H1 (cell line): ENCODE measurements around the gene CIC. TPM values are rescaled to one million over a fixed set of nuclear protein-coding genes. Genes with fewer than 3 reads are reported as not detected.

Experiments used
- CTCF ChIA-PET: fragments of 300-600 bp; sonication (Branson Sonifier 250); formaldehyde crosslinking; loops from one replicate; lab custom pipeline; 2021; ENCODE audit not compliant: partially characterized antibody; lab: Charles Lee
- POLR2A ChIA-PET: fragments of 300-600 bp; sonication (Branson Sonifier 250); formaldehyde crosslinking; loops from one replicate; lab custom pipeline; 2021; ENCODE audit warnings: inconsistent platforms; ENCODE audit not compliant: partially characterized antibody; lab: Charles Lee
- DNase-seq, 2 experiments: peaks; one replicate each; pipeline versions ENCODE4 v3.0.0 to v3.0.0-alpha.2; 2010 to 2022; ENCODE audit warnings: low spot score in 2 of 2, low read depth in 1 of 2, mixed read lengths in 1 of 2
- FAIRE-seq: peaks from 2 replicates; lab custom pipeline; 2011; peaks lifted over from hg19 to GRCh38; lab: Jason Lieb, UNC
- H2AFZ ChIP-seq: 2 replicates; pipeline ENCODE4 v1.8.1; 2012; ENCODE audit warnings: low read length, inconsistent platforms
- H2AK5ac ChIP-seq: 2 replicates; pipeline ENCODE4 v1.6.1; 2013; ENCODE audit warnings: low read depth, low read length
- H2BK120ac ChIP-seq: replicated peaks from 2 replicates; pipeline ENCODE3; 2013; ENCODE audit warnings: low read depth, low read length, inconsistent platforms
- H2BK12ac ChIP-seq: 2 replicates; pipeline ENCODE4 v1.6.1; 2013; ENCODE audit warnings: low read depth, low read length
- H2BK15ac ChIP-seq: 2 replicates; pipeline ENCODE4 v1.6.1; 2013; ENCODE audit warnings: low read length
- H2BK20ac ChIP-seq: 2 replicates; pipeline ENCODE4 v1.6.1; 2013; ENCODE audit warnings: low read length
- H2BK5ac ChIP-seq: 2 replicates; pipeline ENCODE4 v1.6.1; 2013; ENCODE audit warnings: low read depth, low read length
- H3K14ac ChIP-seq: 2 replicates; pipeline ENCODE4 v1.6.1; 2013; ENCODE audit warnings: inconsistent platforms; ENCODE audit not compliant: insufficient read length
- H3K18ac ChIP-seq: 2 replicates; pipeline ENCODE4 v1.6.1; 2013; ENCODE audit warnings: low read length; ENCODE audit errors: extremely low read depth
- H3K23ac ChIP-seq: 2 replicates; pipeline ENCODE4 v1.6.1; 2013; ENCODE audit warnings: inconsistent platforms; ENCODE audit not compliant: insufficient read length
- H3K23me2 ChIP-seq: 2 replicates; pipeline ENCODE4 v1.6.1; 2013; ENCODE audit warnings: low read depth, low read length
- H3K27ac ChIP-seq: 2 replicates; pipeline ENCODE4 v1.6.1; 2011; ENCODE audit warnings: low read depth, low read length, inconsistent platforms
- H3K27me3 ChIP-seq, 4 experiments: replicated peaks in 1 of 4; 1 replicate in 1 of 4; 2 replicates in 3 of 4; pipeline versions ENCODE4 v1.6.1 to v1.8.1; 2011 to 2013; ENCODE audit warnings: low read length in 3 of 4, mild to moderate bottlenecking in 3 of 4, inconsistent platforms in 2 of 4, mixed read lengths in 2 of 4, moderate library complexity in 1 of 4; ENCODE audit not compliant: control insufficient read depth in 3 of 4, insufficient read depth in 3 of 4; ENCODE audit errors: extremely low read depth in 1 of 4
- H3K36me3 ChIP-seq, 4 experiments: 2 replicates each; pipeline versions ENCODE4 v1.6.1 to v1.8.1; 2011 to 2013; ENCODE audit warnings: mild to moderate bottlenecking in 4 of 4, low read length in 3 of 4, moderate library complexity in 2 of 4, control low read depth in 1 of 4, inconsistent platforms in 1 of 4; ENCODE audit not compliant: insufficient read depth in 4 of 4, control insufficient read depth in 2 of 4
- H3K4ac ChIP-seq: replicated peaks from 2 replicates; pipeline ENCODE3; 2013; ENCODE audit warnings: low read length, low read depth, mixed read lengths, inconsistent platforms; ENCODE audit not compliant: insufficient read length
- H3K4me1 ChIP-seq, 4 experiments: replicated peaks in 1 of 4; 1 replicate in 1 of 4; 2 replicates in 3 of 4; pipeline versions ENCODE4 v1.6.1 to v1.8.1; 2011 to 2013; ENCODE audit warnings: low read length in 3 of 4, inconsistent platforms in 2 of 4, mixed read lengths in 1 of 4; ENCODE audit not compliant: insufficient read depth in 4 of 4, control insufficient read depth in 3 of 4
- H3K4me2 ChIP-seq, 2 experiments: 2 replicates each; pipeline versions ENCODE4 v1.6.1 to v1.8.1; 2011 to 2013; ENCODE audit warnings: low read depth in 2 of 2, low read length in 2 of 2, control low read depth in 1 of 2, inconsistent platforms in 1 of 2, mild to moderate bottlenecking in 1 of 2; ENCODE audit not compliant: insufficient read depth in 1 of 2
- H3K4me3 ChIP-seq, 4 experiments: fragments of 200-600, 300-600 bp in 1 of 4; sonication (generic), shearing (Covaris generic), sonication (Bioruptor Twin) in 1 of 4; 2 replicates each; pipeline versions ENCODE4 v1.5.1 to v1.8.1; 2011 to 2016; ENCODE audit warnings: low read length in 4 of 4, low read depth in 3 of 4, control low read depth in 2 of 4, inconsistent platforms in 2 of 4, mild to moderate bottlenecking in 2 of 4, mixed read lengths in 1 of 4, moderate library complexity in 1 of 4; ENCODE audit not compliant: insufficient read depth in 2 of 4; ENCODE audit errors: extremely low read depth in 1 of 4
- H3K56ac ChIP-seq: replicated peaks from 2 replicates; pipeline ENCODE3; 2013; ENCODE audit warnings: low read depth, mild to moderate bottlenecking, mixed read lengths, low read length, inconsistent platforms; ENCODE audit not compliant: insufficient read length
- H3K79me1 ChIP-seq: 2 replicates; pipeline ENCODE4 v1.6.1; 2013; ENCODE audit warnings: low read depth, low read length, control low read depth
- H3K79me2 ChIP-seq, 2 experiments: 2 replicates each; pipeline versions ENCODE4 v1.6.1 to v1.8.1; 2012 to 2013; ENCODE audit warnings: low read length in 2 of 2, mild to moderate bottlenecking in 2 of 2, inconsistent platforms in 1 of 2; ENCODE audit not compliant: insufficient read depth in 2 of 2, control insufficient read depth in 1 of 2
- H3K9ac ChIP-seq, 4 experiments: replicated peaks in 1 of 4; 1 replicate in 1 of 4; 2 replicates in 3 of 4; pipeline versions ENCODE4 v1.6.1 to v1.8.1; 2011 to 2013; ENCODE audit warnings: low read depth in 3 of 4, low read length in 3 of 4, control low read depth in 2 of 4, mild to moderate bottlenecking in 2 of 4, moderate library complexity in 2 of 4, inconsistent platforms in 1 of 4; ENCODE audit errors: extremely low read depth in 1 of 4
- H3K9me3 ChIP-seq, 2 experiments: 2 replicates each; pipeline versions ENCODE4 v1.6.1 to v1.8.1; 2012 to 2013; ENCODE audit warnings: mild to moderate bottlenecking in 2 of 2, moderate library complexity in 2 of 2, control low read depth in 1 of 2, inconsistent platforms in 1 of 2, low read depth in 1 of 2, low read length in 1 of 2, mixed read lengths in 1 of 2; ENCODE audit not compliant: insufficient read depth in 2 of 2
- H4K20me1 ChIP-seq, 2 experiments: replicated peaks in 1 of 2; 2 replicates each; pipeline versions ENCODE3 to v1.8.1; 2011 to 2013; ENCODE audit warnings: inconsistent platforms in 2 of 2, low read length in 2 of 2, mild to moderate bottlenecking in 1 of 2; ENCODE audit not compliant: insufficient read depth in 2 of 2, control insufficient read depth in 1 of 2
- H4K5ac ChIP-seq: 2 replicates; pipeline ENCODE4 v1.6.1; 2013; ENCODE audit warnings: low read length, low read depth, mixed read lengths, inconsistent platforms; ENCODE audit not compliant: insufficient read length
- H4K8ac ChIP-seq: 2 replicates; pipeline ENCODE4 v1.8.0; 2013; ENCODE audit warnings: mild to moderate bottlenecking, moderate library complexity, low read length, inconsistent platforms; ENCODE audit not compliant: insufficient read depth; ENCODE audit errors: extremely low read depth
- H4K91ac ChIP-seq: replicated peaks from 2 replicates; pipeline ENCODE3; 2013; ENCODE audit warnings: low read length, mixed read lengths, inconsistent platforms; ENCODE audit not compliant: insufficient read length
- CHD2 ChIP-seq: IDR thresholded peaks from 2 replicates; pipeline ENCODE4 v1.6.1; 2012; ENCODE audit warnings: low read length, improper control_type of control experiment
- CREB1 ChIP-seq: IDR thresholded peaks from 2 replicates; pipeline ENCODE4 v1.6.1; 2012; ENCODE audit warnings: inconsistent platforms
- EZH2 ChIP-seq: fragments of 200-600 bp; sonication (generic); IDR thresholded peaks from 2 replicates; pipeline ENCODE4 v1.7.1; 2012; ENCODE audit warnings: low read depth, mild to moderate bottlenecking, moderate library complexity, low read length, inconsistent platforms; ENCODE audit not compliant: severe bottlenecking
- JUN ChIP-seq: IDR thresholded peaks from 2 replicates; pipeline ENCODE4 v1.6.1; 2011; ENCODE audit warnings: low read depth, mild to moderate bottlenecking, improper control_type of control experiment, low read length
- RNF2 ChIP-seq: fragments of 200-900, 300-1000 bp; sonication (generic); IDR thresholded peaks from 2 replicates; pipeline ENCODE4 v1.7.1; 2016; ENCODE audit warnings: borderline replicate concordance, low read depth, mild to moderate bottlenecking, antibody characterized with exemption, low read length; ENCODE audit not compliant: poor library complexity, severe bottlenecking; ENCODE audit errors: missing control alignments
- SIN3A ChIP-seq, 2 experiments: IDR thresholded peaks in 1 of 2; conservative IDR thresholded peaks in 1 of 2; 2 replicates each; pipeline ENCODE4 v1.6.1; 2011 to 2012; ENCODE audit warnings: low read length in 2 of 2, improper control_type of control experiment in 1 of 2, low read depth in 1 of 2, mild to moderate bottlenecking in 1 of 2
- SRF ChIP-seq: IDR thresholded peaks from 2 replicates; pipeline ENCODE4 v1.6.1; 2011; ENCODE audit warnings: mild to moderate bottlenecking, low read depth, low read length, moderate library complexity
- TBP ChIP-seq: IDR thresholded peaks from 2 replicates; pipeline ENCODE4 v1.6.1; 2011; ENCODE audit warnings: low read depth, low read length, improper control_type of control experiment
- ZNF274 ChIP-seq: IDR thresholded peaks from 2 replicates; pipeline ENCODE4 v1.7.0; 2012; ENCODE audit warnings: low read length, borderline replicate concordance; ENCODE audit errors: extremely low read depth
- WGBS, 2 experiments: shearing (Covaris generic) in 1 of 2; methylation state at CpG; one replicate each; pipeline versions ENCODE4 v1.1.6 to v1.1.7; 2013 to 2015; ENCODE audit warnings: low lambda C conversion rate in 2 of 2, mixed read lengths in 2 of 2, inconsistent platforms in 1 of 2, low coverage in 1 of 2, missing lambda C conversion rate in 1 of 2; ENCODE audit not compliant: insufficient replicate concordance in 2 of 2, insufficient coverage in 1 of 2, insufficient read length in 1 of 2; ENCODE audit errors: extremely low coverage in 1 of 2, missing lambda C conversion rate in 1 of 2; 5-methylcytosine and 5-hydroxymethylcytosine counted together
- polyA plus RNA-seq, 7 experiments: library from polyadenylated mRNA; depleted of rRNA in 3 of 7; stranded (reverse) in 5 of 7; unstranded in 2 of 7; fragments of >200 nt in 5 of 7; fragments of 200-250 nt in 2 of 7; gene quantifications; 1 replicate in 5 of 7; 2 replicates in 1 of 7; 4 replicates in 1 of 7; pipeline versions ENCODE4 v1.2.1 to v1.2.3, GENCODE V29; 2011 to 2013; ENCODE audit warnings: missing spikeins in 2 of 7, mixed read lengths in 2 of 7
- total RNA-seq: library from RNA; stranded (reverse); fragmentation: NEBNext Ultra II Directional; extraction: Animal tissue kit (Norgen Biotek cat#: 25700); gene quantifications from 2 replicates; pipeline ENCODE4 v1.2.1, GENCODE V29; 2021

CIC gene
- total and polyA plus RNA-seq, 2 of the 8 experiments (the other 6 are each of a cell fraction or from before 2014, with no cell fraction given): 13.2 to 43.6 TPM

DNA sequence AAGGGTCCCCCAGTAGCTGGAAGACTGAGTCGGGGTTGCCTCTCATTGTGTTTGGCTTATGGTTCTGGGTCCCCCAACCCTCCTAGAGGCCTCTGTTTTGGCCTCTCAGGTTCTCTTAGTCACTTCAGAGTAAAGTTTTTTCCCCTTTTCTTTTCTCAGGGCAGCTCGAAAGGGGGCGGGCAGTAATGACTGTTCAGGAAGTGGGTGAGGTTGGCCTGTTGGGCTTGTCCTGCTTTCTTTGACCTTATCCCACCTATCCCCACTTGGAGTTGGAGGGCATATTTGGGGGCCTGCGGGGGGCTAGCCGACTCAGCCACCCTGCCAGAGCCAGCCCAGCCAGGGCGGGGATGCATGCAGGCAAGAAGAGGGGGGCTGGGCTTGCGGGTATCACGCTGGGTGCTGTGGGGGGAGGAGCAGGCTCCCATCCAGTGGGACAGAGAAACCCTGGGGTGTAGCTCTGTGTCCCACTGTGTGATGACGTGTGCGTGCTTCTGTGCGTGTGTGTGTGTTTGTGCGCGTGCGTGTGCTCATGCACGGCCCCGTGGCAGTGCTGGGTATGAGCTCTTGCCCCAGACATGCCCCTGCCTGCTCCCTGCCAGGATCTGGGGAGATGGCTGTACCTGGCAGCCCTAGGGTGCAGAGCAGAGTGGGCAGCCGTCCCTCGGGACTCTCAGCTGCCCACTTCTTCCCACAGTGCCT, 1.4 kb downstream of the CIC start:
- CTCF ChIA-PET: interaction anchor here (0.8 to 3.1 kb wide), 9 partner anchors 9 to 27 kb away, joined by 3 to 17 read pairs (median 4); no protein-coding TSS in a partner anchor
- no peak for DNase-seq
- Histone ChIP-seq H2BK20ac (no peak overlapping the region), H3K4me2 (peak overlapping the region; percentile 79 to 87), H4K8ac (0 out of 2 replicates have a peak overlapping the region, but pooled peaks have one; percentile 39), H4K5ac (no peak overlapping the region), H2BK15ac (0 out of 2 replicates have a peak overlapping the region, but pooled peaks have one; percentile 46), H3K56ac (no peak overlapping the region), H2AK5ac (no peak overlapping the region), H2BK12ac (peak overlapping the region; percentile 50; the same call in 1 of the 2 replicates), H4K20me1 (peaks cover 0 to 8% of the 10 kb centered on the region in 2 experiments), H3K9me3 (no peaks in the 10 kb centered on the region), H3K4me3 (peak overlapping the region in 1 of 4 experiments; percentile 75; a peak in 2 of 8 replicates), H3K36me3 (peaks cover 0 to 15% (median 5%) of the 10 kb centered on the region in 4 experiments; a peak in 2 of 8 replicates), H4K91ac (peak overlapping the region; percentile 93), H3K23me2 (peaks cover 10% of the 10 kb centered on the region; the same call in 1 of the 2 replicates), H2AFZ (no peak overlapping the region), H3K9ac (no peak overlapping the region; a peak in 2 of 7 replicates), H3K27me3 (no peaks in the 10 kb centered on the region), H3K27ac (no peak overlapping the region), H2BK120ac (no peak overlapping the region), H3K18ac (no peak overlapping the region), H3K23ac (no peak overlapping the region), H3K14ac (no peak overlapping the region), H3K4ac (no peak overlapping the region), H3K4me1 (peaks cover 2 to 21% (median 10%) of the 10 kb centered on the region in 4 experiments), H3K79me1 (peaks cover 5% of the 10 kb centered on the region), H2BK5ac (peak overlapping the region; percentile 88), H3K79me2 (peaks cover 0 to 9% of the 10 kb centered on the region in 2 experiments; a peak in 1 of 4 replicates)
- POLR2A ChIA-PET: interaction anchor here (0.6 to 4.1 kb wide), 7 partner anchors 10 to 31 kb away, joined by 3 to 27 read pairs (median 4); no protein-coding TSS in a partner anchor
- TF ChIP-seq TBP (no peak), CREB1 (no peak), CHD2 (no peak), EZH2 (no peak), SRF (no peak), JUN (no peak), ZNF274 (no peak), SIN3A (conservative IDR thresholded peaks at IDR 0.05 in 1 of 2, IDR thresholded peaks at IDR 0.05 in 1 of 2; ENCODE audit: low read depth in 1 of 2, low read length in 2 of 2) (no peak), RNF2 (no peak)
- FAIRE-seq: no peak
- WGBS, 2 experiments: 80% methylated on average over 18 of the region's 18 CpGs; no CpG with 5 or more reads in 1 of the 2 experiments
